BLaER1 (cell line): ENCODE measurements around the gene SLC24A3.

Experiments
- H3K27ac ChIP-seq: shearing (Covaris generic); formaldehyde crosslinking; 2 replicates; pipeline ENCODE4 v1.8.1; 2022
- H3K27me3 ChIP-seq: shearing (Covaris generic); formaldehyde crosslinking; 2 replicates; pipeline ENCODE4 v1.8.1; 2022
- H3K36me3 ChIP-seq: shearing (Covaris generic); formaldehyde crosslinking; 2 replicates; pipeline ENCODE4 v1.8.1; 2022
- H3K4me1 ChIP-seq: shearing (Covaris generic); formaldehyde crosslinking; 2 replicates; pipeline ENCODE4 v1.8.1; 2022
- H3K4me2 ChIP-seq: shearing (Covaris generic); formaldehyde crosslinking; 2 replicates; pipeline ENCODE4 v1.8.1; 2022
- H3K4me3 ChIP-seq: shearing (Covaris generic); formaldehyde crosslinking; 2 replicates; pipeline ENCODE4 v1.8.1; 2022
- H3K9ac ChIP-seq: shearing (Covaris generic); formaldehyde crosslinking; 2 replicates; pipeline ENCODE4 v1.8.1; 2022
- H3K9me3 ChIP-seq: shearing (Covaris generic); formaldehyde crosslinking; 2 replicates; pipeline ENCODE4 v1.8.1; 2022
- H4K20me1 ChIP-seq: shearing (Covaris generic); formaldehyde crosslinking; 2 replicates; pipeline ENCODE4 v1.8.1; 2022
- Cebpa-rat ChIP-seq: shearing (Covaris generic); IDR thresholded peaks from 2 replicates; pipeline ENCODE4 v1.8.1; 2022

The SLC24A3 gene

GRCh38 chr20:19723813-19724430 lies 511.5 kb downstream of the SLC24A3 start:
- H3K4me2 ChIP-seq, result no peak overlapping the region
- no peaks in the 10 kb centered on the region for H3K36me3 ChIP-seq
- peaks cover 26% of the 10 kb centered on the region for H3K4me1 ChIP-seq
- H4K20me1 ChIP-seq, result no peaks in the 10 kb centered on the region
- H3K27me3 ChIP-seq, result no peaks in the 10 kb centered on the region
- no peak overlapping the region for H3K4me3 ChIP-seq
- H3K9ac ChIP-seq, result no peak overlapping the region
- peaks cover 9% of the 10 kb centered on the region; the same call in 1 of the 2 replicates for H3K9me3 ChIP-seq
- no peak overlapping the region for H3K27ac ChIP-seq
- TF ChIP-seq Cebpa-rat, result no peak

- Histone ChIP-seq H3K9ac (no peak overlapping the region), H3K4me3 (no peak overlapping the region), H3K4me2 (no peak overlapping the region)
These were observed 512.9 kb downstream of the SLC24A3 start for GRCh38 chr20:19725373-19725772.

GRCh38 chr20:19725814-19726525 lies 513.5 kb downstream of the SLC24A3 start:
- H3K4me2 ChIP-seq, result 0 out of 2 replicates have a peak overlapping the region, but pooled peaks have one; percentile 12
- H3K27ac ChIP-seq, result no peak overlapping the region
- H3K9ac ChIP-seq, result no peak overlapping the region
- H3K9me3 ChIP-seq, result peaks cover 21% of the 10 kb centered on the region
- no peak overlapping the region for H3K4me3 ChIP-seq
- no peaks in the 10 kb centered on the region for H4K20me1 ChIP-seq
- no peaks in the 10 kb centered on the region for H3K27me3 ChIP-seq
- TF ChIP-seq Cebpa-rat, result no peak
- H3K36me3 ChIP-seq, result no peaks in the 10 kb centered on the region
- peaks cover 26% of the 10 kb centered on the region for H3K4me1 ChIP-seq

More at GRCh38 chr20:19725373-19725772, 512.9 kb downstream of the SLC24A3 start:
- TF ChIP-seq Cebpa-rat, result no peak
- Histone ChIP-seq H4K20me1 (no peaks in the 10 kb centered on the region), H3K27ac (no peak overlapping the region), H3K36me3 (no peaks in the 10 kb centered on the region), H3K9me3 (peaks cover 21% of the 10 kb centered on the region), H3K4me1 (peaks cover 26% of the 10 kb centered on the region), H3K27me3 (no peaks in the 10 kb centered on the region)

- Histone ChIP-seq H4K20me1 (no peaks in the 10 kb centered on the region), H3K9ac (peak overlapping the region; percentile 15; the same call in 1 of the 2 replicates), H3K36me3 (no peaks in the 10 kb centered on the region), H3K27ac (peak overlapping the region; percentile 23; the same call in 1 of the 2 replicates), H3K4me3 (no peak overlapping the region), H3K4me1 (peaks cover 26% of the 10 kb centered on the region), H3K27me3 (no peaks in the 10 kb centered on the region), H3K9me3 (peaks cover 21% of the 10 kb centered on the region), H3K4me2 (peak overlapping the region; percentile 69)
- no peak for TF ChIP-seq Cebpa-rat
These were observed 514.9 kb downstream of the SLC24A3 start for GRCh38 chr20:19727251-19727847.

GRCh38 chr20:19729672-19730071 lies 517.2 kb downstream of the SLC24A3 start:
- H3K27me3 ChIP-seq, result no peaks in the 10 kb centered on the region
- H3K9me3 ChIP-seq, result peaks cover 21% of the 10 kb centered on the region
- no peak overlapping the region for H3K4me2 ChIP-seq
- no peak for TF ChIP-seq Cebpa-rat
- no peak overlapping the region for H3K4me3 ChIP-seq
- H3K36me3 ChIP-seq, result no peaks in the 10 kb centered on the region
- H3K27ac ChIP-seq, result no peak overlapping the region
- H3K9ac ChIP-seq, result no peak overlapping the region
- peaks cover 30% of the 10 kb centered on the region for H3K4me1 ChIP-seq
- no peaks in the 10 kb centered on the region for H4K20me1 ChIP-seq

GRCh38 chr20:19730706-19731105 lies 518.3 kb downstream of the SLC24A3 start:
- Histone ChIP-seq H3K4me1 (peaks cover 40% of the 10 kb centered on the region), H3K27ac (no peak overlapping the region), H4K20me1 (no peaks in the 10 kb centered on the region), H3K4me3 (no peak overlapping the region), H3K9ac (no peak overlapping the region), H3K36me3 (no peaks in the 10 kb centered on the region), H3K9me3 (peaks cover 21% of the 10 kb centered on the region), H3K27me3 (no peaks in the 10 kb centered on the region), H3K4me2 (no peak overlapping the region)
- TF ChIP-seq Cebpa-rat, result no peak

GRCh38 chr20:19734811-19735210 lies 522.4 kb downstream of the SLC24A3 start:
- no peak overlapping the region for H3K4me3 ChIP-seq
- H3K36me3 ChIP-seq, result no peaks in the 10 kb centered on the region
- no peaks in the 10 kb centered on the region for H4K20me1 ChIP-seq
- peak overlapping the region; percentile 56 for H3K27ac ChIP-seq
- TF ChIP-seq Cebpa-rat, result no peak
- no peaks in the 10 kb centered on the region for H3K27me3 ChIP-seq
- peak overlapping the region; percentile 74 for H3K4me2 ChIP-seq
- no peak overlapping the region for H3K9ac ChIP-seq
- peaks cover 26% of the 10 kb centered on the region for H3K4me1 ChIP-seq
- H3K9me3 ChIP-seq, result peaks cover 3% of the 10 kb centered on the region; the same call in 1 of the 2 replicates

GRCh38 chr20:19735446-19735845 lies 523.0 kb downstream of the SLC24A3 start:
- Histone ChIP-seq H4K20me1 (no peaks in the 10 kb centered on the region), H3K4me1 (peaks cover 27% of the 10 kb centered on the region), H3K9ac (no peak overlapping the region), H3K4me3 (no peak overlapping the region), H3K27me3 (no peaks in the 10 kb centered on the region), H3K9me3 (no peaks in the 10 kb centered on the region), H3K36me3 (no peaks in the 10 kb centered on the region), H3K4me2 (peak overlapping the region; percentile 74), H3K27ac (peak overlapping the region; percentile 56)
- TF ChIP-seq Cebpa-rat, result no peak

- no peaks in the 10 kb centered on the region for H3K27me3 ChIP-seq
- no peaks in the 10 kb centered on the region for H4K20me1 ChIP-seq
- no peak overlapping the region for H3K27ac ChIP-seq
- peaks cover 27% of the 10 kb centered on the region for H3K4me1 ChIP-seq
- H3K4me2 ChIP-seq, result no peak overlapping the region
- H3K9me3 ChIP-seq, result no peaks in the 10 kb centered on the region
- TF ChIP-seq Cebpa-rat, result no peak
- no peak overlapping the region for H3K4me3 ChIP-seq
- no peak overlapping the region for H3K9ac ChIP-seq
- no peaks in the 10 kb centered on the region for H3K36me3 ChIP-seq
These were observed 524.6 kb downstream of the SLC24A3 start for GRCh38 chr20:19737025-19737424.

GRCh38 chr20:19738951-19739350 lies 526.5 kb downstream of the SLC24A3 start:
- TF ChIP-seq Cebpa-rat, result no peak
- H3K27me3 ChIP-seq, result no peaks in the 10 kb centered on the region
- no peaks in the 10 kb centered on the region for H3K9me3 ChIP-seq
- H3K9ac ChIP-seq, result no peak overlapping the region
- no peak overlapping the region for H3K4me3 ChIP-seq
- peaks cover 37% of the 10 kb centered on the region for H3K4me1 ChIP-seq
- no peak overlapping the region for H3K27ac ChIP-seq
- no peak overlapping the region for H3K4me2 ChIP-seq
- H3K36me3 ChIP-seq, result no peaks in the 10 kb centered on the region
- no peaks in the 10 kb centered on the region for H4K20me1 ChIP-seq
